Pulmonary artery endothelial cell (primary cell): ENCODE measurements around the gene FASN. TPM values are rescaled to one million over a fixed set of nuclear protein-coding genes. Genes with fewer than 3 reads are reported as not detected.
"Not testable (repeated sequence)": the region's sequence is repeated elsewhere in the genome, so short reads cannot be mapped to it uniquely, and the experiment has no call there.

Experiments used
- DNase-seq: peaks from one replicate; pipeline ENCODE4 v3.0.0-alpha.2; 2011; ENCODE audit warnings: low read depth, low spot score
- total RNA-seq: library from RNA; depleted of rRNA; stranded (reverse); fragments of >200 nt; gene quantifications from 2 replicates; pipeline ENCODE4 v1.2.3, GENCODE V29; 2014

The FASN gene
- 98.9 and 106 TPM in 2 replicates for total RNA-seq

DNA sequence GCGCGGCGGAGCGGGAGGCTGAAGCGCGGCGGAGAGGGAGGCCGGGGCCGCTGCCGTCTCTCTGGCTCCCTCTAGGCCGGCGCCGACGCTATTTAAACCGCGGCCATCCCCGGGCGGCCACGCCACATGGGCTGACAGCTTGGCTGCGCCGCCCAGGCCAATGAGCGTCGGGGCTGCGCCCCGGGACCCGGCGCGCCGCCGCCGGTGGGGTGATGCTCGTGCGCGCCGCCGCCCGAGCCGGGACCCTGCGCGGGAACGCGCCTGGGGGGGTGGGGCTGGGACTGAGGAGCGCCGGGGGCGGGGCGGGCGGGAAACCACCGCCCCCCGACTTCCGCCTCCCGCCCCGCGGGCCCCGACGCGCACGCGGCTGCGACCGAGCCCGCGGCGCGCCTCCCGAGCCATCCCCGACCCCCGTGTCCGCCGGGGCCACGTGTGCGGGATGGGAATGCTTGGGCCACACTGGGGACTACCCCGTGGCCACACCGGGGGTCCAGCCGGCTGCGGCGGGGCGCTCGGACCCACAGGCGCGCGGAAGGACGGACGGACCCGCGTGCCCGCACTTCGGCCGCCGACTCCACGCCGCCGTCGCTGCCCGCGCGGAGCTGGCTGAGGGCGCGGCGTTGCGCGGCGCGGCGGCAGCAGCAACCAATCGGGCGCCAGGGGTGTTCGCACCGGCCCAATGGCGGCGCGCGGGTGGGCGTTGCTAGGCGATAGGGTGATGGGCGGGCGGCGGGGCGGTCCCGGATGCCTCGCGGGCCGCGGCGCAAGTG, at the start of gene FASN:
FASN (minus strand) TSS at position 68 of the 770 bp plus-strand sequence. CDS start 1,791 bp downstream, outside the sequence.
- DNase-seq: peak; percentile 80

DNA sequence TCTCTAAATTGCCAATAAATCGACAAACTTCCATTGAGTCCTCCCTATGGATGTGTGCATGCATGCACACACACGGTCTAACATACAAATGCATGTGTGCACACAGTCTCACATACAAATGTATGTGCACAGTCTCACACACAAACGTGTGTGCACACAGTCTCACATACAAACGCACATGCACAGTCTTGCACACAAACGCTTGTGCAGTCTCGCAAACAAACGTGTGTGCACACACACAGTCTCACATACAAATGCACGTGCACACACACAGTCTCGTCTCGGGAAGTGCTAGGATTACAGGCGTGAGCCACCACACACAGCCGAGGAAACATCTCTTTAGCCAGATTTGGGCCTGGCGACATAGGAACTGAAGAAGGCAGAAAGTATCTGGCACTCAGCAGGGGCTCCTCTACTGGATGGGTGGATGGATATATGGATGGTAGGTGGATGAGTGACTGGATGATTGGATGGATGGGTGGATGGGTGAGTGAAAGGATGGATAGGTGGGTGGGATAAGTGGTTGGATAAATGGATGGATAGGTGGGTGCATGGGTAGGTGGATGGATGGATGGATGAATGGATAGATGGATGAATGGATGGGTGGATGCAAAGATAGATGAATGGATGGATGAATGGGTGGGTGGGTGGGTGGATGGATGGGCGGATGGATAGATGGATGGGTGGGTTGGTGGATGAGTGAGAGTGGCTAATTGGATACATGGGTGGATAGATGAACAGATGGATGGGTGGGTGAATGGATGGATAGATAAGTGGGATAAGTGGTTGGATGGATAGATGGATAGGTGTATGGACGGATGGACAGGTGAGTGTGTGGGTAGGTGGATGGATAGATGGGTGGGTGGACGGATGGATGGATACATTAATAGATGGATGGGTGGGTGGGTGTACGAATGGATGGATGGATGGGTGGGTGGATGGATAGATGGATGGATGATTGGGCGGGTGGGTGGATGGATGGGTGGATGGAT, 48.9 kb upstream of the FASN start:
- DNase-seq: no peak

DNA sequence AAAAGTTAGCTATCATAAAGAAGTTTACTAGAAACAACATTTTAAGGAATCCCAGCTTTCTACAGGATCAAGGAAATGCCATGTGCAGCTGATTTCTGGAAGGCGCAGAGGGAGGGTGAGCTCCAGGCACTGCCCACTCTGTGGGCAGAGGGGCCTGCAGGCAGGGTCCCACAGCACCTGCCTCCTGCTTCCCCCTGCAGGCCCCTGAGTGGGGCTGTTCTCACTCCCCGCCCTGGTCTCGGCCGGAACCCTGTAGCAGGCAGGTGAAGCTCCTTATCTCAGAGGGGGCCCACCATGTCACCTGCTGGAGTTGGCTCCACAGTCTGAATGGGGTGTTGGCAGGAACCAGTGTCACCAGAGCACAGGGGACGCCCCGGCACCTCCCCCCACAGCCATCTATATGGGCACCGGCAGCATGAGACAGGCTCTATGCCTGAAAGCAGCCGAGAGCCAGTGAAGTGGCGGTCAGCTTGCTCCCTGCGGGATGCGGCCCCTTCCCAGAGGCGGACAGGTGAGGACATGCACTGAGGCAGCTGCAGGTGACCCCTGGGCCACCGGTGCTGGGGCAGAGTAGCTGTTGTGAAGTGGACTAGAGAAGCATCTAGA, 47.6 kb upstream of the FASN start:
- no peak for DNase-seq

DNA sequence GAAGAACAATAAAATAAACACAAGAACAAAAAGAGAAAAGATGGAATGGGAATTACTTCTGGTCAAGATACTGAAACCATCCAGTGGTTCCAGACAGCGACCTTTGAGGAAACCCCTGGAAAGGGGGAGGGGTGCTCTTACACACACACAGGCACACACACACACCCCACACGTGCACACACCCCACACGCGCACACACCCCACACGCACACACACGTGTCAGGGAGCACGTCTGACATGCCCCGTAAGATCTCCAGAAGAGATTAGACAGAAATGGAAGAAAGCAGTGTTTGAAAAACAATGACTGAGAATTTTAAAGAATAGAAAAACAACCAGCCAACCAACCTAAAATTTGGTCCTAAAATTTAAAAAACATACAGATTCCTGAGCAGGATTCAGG, 45.3 kb upstream of the FASN start:
- no peak for DNase-seq

DNA sequence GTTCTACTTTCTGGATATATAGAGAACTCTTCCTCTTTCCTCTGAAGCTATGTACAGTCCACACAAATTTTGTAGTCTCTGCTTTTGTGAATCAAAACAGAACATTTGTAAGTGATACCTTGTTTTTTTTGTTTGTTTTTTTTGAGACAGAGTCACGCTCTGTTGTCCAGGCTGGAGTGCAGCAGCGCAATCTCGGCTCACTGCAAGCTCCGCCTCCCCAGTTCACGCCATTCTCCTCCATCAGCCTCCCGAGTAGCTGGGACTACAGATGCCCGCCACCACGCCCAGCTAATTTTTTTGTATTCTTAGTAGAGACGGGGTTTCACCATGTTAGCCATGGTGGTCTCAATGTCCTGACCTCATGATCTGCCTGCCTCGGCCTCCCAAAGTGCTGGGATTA, 41.9 kb upstream of the FASN start:
- DNase-seq: not testable (repeated sequence)

DNA sequence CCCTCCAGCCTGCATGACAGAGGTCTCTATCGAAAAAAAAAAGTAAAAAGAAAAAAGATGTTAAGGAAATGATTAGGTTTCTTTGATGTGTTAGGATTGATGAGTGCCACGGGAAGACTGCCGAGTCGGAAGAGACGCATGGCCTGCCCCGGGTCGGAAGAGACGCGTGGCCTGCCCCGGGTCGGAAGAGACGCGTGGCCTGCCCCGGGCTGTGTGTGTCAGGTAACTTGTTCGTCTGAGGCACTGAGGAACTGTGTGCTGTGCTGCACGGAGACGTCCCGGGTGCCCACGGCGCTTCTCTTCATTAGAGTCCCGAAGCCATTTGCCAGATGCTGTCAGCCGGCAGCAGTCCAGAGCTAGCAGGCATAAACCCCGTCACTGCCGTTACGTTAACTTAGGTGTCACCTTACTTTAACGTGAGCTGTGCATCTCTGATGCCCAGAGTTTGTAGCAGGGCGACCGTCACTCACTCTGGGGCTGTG, 40.5 kb upstream of the FASN start:
- no peak for DNase-seq

DNA sequence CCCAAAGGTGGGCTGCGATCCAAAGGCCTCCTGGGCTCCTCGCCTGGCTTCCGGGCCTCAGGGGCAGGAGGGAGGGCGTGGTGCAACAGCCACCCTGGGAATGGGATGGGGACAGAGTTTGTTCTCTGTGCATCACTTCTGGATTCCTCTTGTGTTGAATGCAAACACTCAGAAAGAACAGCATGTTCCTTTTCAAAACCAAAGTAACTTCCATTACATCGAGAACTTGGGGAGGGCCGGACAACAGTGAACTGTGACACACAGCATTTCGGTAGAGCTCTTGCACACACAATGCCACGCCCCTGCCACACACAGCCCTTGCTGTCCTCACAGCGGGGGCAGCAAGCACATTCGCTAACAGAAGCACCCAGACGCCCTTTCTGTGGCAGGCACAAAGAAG, 36.1 kb upstream of the FASN start:
- DNase-seq: no peak

DNA sequence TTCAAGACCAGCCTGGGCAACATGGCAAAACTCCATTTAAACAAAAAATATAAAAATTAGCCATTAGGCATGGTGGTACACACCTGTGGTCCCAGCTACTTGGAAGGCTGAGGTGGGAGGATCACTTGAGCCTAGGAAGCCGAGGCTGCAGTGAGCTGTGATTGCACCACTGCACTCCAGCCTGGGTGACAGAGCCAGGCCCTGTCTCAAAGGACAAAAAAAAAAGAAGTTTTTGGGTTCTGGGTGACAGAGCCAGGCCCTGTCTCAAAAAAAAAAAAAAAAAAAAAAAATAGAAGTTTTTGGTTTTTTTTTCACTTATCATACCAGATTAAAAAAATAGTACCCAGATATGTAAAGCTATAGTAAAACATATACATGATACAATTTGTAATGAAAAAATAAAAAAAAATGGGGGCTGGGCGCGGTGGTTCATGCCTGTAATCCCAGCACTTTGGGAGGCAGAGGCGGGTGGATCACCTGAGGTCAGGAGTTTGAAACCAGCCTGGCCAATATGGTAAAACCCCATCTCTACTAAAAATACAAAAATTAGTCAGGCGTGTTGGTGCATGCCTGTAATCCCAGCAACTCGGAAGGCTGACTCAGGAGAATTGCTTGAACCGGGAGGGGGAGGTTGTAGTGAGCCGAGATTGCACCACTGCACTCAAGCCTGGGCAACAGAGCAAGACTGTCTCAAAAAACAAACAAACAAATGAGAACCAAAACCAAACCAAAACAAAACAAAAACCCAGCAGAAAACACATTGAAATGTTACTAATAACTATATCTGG, 35.3 kb upstream of the FASN start:
- DNase-seq: not testable (repeated sequence)

DNA sequence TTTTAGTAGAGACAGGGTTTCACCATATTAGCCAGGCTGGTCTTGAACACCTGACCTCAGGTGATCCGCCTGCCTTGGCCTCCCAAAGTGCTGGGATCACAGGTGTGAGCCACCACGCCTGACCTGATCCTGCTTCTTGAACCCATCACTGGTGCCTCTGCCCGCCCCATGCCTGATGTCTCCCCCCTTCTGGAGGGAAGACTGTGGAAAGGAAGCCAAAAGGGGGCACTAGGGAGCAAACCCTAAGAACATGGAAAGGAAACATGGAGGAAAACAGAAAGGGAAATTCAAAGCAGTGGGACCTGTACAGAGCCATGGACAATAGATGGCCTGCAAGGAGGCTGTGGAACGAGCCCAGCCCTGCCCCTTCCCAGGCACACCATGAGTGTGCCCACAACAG, 31.1 kb upstream of the FASN start:
- no peak for DNase-seq

DNA sequence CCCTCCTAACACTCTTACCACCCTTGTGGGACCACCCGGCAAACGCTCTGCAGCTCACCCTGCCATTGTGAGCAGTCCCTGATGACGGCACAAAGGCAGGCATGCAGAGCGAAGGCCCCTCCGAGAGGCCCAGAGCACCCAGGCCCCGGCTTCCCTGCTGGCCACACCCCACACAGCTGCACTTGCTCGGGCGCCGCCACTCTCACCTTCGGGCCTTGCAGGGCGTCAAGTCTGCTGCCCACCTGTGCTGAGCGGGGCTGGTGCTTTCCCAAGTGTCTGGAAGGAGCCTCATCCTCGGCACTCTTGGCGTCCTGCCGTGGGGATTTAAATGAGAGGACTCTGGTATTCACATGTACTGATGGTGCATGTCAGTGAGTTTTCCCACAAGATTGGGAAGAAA, 30.3 kb upstream of the FASN start:
- DNase-seq: no peak

DNA sequence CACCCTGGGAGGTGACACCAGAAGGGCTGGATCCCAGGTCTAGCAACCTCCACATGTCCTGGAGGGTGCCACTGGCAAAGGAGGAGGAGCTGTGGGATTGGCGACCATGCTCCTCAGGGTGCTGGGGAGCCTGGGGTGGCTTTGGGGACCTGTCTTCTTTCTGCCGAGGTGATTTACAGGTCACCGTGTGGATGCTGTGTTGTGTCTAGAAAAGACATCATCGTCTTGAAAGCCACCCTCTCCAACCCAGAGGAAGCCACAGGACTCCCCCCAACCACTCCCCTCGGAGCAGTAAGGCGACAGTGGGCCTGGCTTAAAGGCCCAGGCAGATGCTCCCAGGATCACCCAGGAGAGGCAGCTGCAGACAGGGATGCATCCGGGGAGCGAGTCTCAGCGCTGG, 29.7 kb upstream of the FASN start:
- DNase-seq: no peak

DNA sequence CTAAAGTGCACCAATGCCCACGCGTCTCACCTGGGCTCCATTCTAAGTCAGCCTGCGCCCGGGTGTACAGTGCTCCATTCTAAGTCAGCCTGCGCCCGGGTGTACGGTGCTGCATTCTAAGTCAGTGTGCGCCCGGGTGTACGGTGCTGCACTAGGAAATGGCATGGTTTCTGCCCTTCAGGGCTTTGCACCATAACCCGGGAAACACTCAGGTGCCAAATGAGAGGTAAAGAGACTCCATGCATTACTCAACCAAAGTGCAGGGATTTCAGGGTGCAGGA, 29.2 kb upstream of the FASN start:
- DNase-seq: no peak

DNA sequence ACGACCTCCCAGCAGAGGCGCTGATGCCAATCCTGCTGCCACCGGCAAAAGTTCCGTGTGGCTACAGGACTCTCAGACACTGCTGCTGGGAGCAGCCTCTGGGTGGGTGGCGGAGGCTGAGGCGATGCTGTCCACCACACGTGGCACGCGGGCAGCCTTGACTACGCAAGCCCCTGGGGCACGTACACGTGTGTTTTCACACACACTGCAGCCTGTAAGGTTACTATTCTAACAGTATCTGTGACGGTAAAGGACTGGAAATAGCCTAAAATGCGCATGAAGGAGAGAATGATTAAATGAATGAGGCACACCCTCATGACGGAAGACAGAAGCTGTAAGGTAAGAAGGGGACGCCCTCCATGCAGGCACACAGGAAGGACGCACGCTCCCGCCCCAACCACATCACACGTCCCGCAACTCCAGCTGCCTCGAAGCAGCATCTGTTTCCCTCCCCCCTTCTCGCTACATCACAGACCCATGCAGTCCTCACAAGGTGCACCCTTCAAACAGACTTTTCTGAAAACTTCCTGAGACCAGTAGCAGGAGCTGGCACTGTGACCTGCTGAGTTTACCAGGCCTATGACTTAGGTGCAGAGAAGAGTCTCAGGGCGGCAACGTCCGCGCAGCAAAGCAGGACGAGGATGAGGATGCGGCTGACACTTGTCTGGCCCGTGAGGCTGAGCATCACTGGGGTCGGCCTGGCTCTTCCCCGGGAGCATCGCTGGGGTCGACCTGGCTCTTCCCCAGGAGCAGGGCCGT, 28.7 kb upstream of the FASN start:
- no peak for DNase-seq

DNA sequence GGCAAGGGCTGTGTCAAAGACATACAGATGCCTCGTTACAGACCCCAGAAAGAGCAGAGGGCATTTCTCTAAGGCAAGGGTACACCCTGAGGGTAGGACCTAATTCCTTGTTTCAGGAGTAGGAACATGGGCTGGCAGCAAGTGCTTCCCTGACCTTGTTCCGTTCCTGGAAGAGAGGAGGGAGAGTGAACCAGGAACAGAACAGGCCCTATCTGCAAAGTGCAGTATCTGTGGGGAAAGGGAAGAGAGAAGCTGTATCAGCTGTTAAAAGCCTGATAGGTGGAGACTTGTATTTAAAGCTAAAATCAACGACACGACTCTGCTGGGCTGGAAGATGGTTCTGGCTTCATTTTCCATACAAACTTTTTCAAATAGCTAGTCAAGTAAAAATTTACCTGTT, 26.1 kb upstream of the FASN start:
- no peak for DNase-seq

DNA sequence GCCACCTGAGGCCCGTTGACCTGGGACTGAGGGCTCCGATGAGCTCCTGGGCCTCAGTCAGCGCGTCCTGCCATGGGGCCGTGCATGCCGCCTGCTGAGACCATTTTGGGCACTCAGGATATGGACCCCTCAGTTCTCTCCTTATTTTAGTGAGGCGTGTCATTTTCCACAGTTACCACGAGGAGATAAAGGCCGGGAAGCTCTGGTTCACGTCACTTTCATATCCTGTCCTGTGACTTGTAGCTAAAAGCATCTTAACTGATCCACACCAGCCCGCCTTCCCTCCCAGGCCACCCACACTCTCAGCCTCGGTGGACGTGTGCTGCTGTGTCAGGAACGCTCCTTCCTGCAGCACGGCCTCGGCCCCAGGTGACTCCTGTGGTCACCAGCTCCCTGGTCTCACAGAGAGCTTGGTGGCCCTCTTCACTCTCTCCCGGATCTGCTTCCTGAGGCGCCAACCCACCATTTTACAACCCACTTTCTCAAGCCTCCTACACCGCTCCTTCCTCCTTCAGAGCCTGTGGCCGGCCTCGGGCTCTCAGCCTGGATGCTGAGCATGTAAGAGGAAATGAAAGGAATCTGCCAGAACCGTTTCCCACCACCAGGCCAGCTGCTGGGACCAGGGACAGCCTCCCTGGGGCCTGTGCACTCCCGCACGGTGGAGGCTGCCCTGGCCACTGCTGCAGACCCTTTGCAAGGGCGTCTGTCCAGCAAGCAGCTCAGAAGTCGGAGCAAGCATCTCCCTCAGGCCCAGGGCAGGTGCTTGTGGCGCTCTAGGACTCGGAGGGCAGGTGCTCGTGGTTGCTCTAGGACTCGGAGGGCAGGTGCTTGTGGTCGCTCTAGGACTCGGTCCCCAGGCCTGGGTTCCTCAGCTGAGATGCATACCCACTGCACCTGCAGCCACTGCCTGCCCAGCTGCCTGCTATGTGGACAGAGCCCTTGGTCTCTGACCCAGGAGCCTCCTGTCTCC, 23.9 kb upstream of the FASN start:
- no peak for DNase-seq

DNA sequence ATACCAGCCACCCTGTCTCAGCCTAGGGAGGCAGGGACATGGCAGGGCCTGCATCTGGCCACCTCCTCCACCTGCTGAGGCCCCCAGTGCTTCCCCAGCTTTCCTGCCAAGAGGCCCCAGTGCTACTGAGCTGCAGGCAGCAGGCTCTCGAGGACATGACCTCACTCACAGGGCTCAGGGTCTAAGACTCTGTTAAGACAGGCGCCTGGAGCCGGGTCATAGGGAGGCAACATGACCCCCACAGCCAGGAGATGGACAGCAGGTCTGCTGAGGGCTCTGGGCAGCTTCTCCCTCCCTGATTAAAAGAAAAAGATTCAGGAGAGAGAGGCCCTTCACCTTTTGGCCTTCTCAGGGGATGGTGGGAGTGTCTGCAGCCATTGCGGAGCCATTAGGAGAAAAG, 23.2 kb upstream of the FASN start:
- no peak for DNase-seq

DNA sequence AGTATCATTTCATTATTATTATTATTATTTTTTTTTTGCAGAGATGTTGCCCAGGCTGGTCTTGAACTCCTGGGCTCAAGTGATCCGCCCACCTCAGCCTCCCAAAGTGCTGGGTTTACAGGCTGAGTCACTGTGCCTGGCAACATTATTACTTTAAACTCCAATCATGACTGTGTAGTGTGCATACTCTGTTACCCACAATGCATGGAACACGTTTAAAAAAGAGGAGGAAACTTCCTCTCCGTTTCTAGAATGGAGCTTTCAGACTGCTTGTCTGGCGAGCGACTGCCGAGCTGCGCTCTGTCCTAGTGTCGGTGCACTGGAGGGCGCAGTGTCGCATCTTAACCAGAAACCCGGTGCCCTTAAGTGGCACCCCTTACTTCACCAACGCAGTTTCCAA, 22.1 kb upstream of the FASN start:
- no peak for DNase-seq

DNA sequence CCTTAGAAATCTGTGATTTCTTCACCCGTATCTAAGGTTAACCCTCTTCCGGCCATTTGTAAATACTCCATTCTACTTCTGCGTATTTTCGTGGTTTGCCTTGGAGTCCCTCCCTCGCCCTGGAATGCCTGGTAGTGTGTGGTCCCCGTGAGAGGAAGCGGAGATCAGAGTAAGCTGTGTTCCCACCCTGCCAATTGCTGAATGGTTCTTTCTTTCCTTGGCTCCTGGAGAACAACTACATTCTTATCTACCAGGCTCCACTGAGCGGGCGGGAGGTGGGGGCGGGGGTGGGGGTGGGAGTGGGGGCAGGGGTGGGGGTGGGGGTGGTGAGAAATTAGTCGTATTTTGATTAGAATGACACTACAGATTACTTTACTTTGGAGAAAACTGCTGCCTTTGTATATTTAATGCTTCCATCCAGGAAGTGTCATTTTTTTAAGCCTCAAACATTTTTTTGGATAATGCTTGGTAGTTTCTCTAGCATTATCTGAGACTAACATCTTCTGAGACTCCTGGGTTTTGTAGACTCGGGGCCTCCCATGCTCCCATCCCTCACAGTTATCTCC, 20.9 kb upstream of the FASN start:
- no peak for DNase-seq

DNA sequence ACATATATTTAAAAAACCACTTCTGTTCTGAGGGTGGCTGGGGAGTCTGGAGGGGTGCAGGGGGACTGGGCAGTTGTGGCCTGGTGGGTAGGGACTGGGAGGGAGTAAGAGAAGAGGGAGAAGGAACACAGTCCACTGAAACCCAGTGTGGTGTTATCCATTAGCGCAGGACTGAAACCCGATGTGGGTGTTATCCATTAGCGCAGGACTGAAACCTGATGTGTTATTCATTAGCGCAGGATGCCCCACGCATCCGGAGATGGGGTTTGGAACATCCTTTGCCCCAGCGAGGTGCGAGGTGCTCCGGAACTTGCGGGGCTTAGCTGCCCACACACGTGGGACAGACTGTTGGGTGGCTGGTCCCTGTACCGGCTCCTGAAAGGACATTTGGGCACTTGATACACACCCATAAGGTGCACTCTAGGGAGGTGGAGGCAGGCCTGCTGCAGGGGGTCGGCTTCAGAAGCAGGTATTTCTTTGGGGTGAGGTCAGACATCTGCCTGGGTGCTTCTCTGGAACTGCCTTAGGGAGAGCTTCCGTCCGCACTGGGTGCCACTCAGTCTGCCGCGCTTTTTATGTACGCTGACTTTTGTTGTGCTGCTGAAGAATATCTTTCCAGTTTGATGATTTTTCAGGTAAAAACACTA, 20.3 kb upstream of the FASN start:
- DNase-seq: no peak
